ENCODE measurements around the gene CSK. TPM values are rescaled to one million over a fixed set of nuclear protein-coding genes. Genes with fewer than 3 reads are reported as not detected.

The CSK gene
- total RNA-seq, 1 donor from 2014 or later = 58.4 TPM

DNA sequence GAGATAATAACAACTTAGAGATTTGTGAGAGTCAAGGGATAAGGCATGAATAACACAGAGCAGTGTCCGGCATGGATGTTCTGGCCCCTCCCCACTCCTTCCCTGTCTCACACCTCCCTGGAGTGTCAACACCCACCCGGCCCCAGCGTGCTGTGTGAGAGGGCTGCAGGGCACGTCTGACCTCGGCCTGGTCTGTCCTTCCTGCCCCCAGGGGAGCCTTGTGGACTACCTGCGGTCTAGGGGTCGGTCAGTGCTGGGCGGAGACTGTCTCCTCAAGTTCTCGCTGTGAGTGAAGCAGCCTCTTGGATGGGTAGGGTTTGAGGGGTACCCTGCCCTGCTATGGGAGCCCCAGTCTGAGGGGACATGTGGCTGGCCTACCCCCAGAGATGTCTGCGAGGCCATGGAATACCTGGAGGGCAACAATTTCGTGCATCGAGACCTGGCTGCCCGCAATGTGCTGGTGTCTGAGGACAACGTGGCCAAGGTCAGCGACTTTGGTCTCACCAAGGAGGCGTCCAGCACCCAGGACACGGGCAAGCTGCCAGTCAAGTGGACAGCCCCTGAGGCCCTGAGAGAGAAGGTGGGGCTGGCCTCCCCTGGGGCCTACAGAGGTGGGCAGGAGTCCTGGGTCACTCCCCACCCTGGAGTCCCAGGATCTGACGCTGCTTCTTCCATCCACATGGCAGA, 19.6 kb downstream of the CSK start:
- DNase-seq (ENCODE audit: low read depth) = no peak

- DNase-seq (ENCODE audit: low read depth) = no peak
Measured at GRCh38 chr15:74802290-74802689, 20.4 kb downstream of the CSK start.

DNA sequence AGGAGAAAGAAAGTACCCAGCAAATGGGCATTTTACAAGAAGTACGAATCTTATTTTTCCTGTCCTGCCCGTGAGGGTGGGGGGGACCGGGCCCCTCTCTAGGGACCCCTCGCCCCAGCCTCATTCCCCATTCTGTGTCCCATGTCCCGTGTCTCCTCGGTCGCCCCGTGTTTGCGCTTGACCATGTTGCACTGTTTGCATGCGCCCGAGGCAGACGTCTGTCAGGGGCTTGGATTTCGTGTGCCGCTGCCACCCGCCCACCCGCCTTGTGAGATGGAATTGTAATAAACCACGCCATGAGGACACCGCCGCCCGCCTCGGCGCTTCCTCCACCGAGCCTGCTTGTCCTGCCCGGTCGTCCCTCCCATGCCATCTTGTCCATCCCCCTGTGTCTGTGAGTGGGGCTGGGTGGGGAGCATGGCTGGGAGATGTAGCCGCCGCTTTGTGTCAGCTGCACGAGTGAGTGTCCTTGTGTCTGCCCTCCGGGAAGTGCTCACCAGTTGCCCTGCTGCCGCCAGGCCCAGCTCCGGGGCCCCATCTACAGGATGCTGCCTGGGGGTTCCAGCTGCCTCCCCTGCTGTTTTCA, 21.1 kb downstream of the CSK start:
- DNase-seq (ENCODE audit: low read depth) = no peak

DNA sequence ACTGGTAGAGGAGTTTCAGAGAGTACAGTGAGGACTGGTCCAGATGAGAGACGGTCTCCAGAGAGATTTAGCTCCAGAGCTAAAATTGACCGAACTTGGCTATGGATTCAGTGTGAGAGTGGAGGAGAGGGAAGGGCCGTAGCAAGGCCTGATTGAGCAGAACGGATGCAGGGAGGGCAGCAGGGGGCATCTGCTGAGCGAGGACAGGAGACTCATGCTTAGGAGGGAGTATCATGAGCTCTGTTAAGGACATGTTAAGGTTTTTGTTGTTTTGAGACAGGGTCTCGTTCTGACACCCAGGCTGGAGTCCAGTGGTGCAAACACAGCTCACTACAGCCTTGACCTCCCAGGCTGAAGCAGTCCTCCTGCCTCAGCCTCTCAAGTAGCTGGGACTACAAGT, 23.1 kb downstream of the CSK start:
- no peak for DNase-seq (ENCODE audit: low read depth)

DNA sequence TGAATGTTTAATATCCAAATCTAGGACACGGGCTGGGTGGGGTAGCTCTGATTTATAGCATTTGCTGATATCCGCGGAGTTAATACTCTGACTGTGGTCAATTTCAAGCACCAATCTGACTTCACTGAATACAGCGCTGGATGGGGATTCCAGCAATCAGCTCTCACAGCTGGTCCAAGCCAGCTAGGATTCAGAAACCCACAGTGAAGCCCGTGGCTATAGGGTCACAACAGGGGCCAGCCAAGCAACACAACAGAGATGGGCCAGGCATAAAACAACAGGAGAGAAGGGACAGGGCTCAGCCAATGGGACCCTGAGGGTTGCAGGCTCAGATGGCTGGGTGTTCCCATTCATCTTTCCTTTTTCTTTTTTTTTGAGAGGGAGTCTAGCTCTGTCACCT, 25.4 kb downstream of the CSK start:
- no peak for DNase-seq (ENCODE audit: low read depth)

- DNase-seq (ENCODE audit: low read depth) = peak; percentile 31
Measured at GRCh38 chr15:74808078-74808839, 26.4 kb downstream of the CSK start.

DNA sequence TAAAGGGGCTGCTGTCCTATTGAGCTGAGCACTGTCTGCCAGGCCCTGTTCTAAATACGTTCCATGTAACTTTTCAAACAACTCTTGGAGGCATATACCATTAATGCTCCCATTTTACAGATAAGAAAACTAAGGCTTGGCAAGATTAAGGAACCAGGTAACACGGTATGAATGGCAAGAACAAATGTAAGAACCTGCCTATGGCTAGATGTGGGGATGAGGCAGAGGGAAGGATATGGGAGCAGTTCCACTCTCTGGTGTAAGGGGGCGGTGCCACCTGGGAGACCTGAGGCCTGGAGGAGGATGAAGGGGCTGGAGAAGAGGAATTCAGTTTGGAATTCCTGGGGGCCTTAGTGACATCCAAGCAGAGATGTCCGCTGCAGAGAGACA, 27.0 kb downstream of the CSK start:
- DNase-seq (ENCODE audit: low read depth) = no peak

GRCh38 chr15:74809242-74809641, 27.4 kb downstream of the CSK start:
- no peak for DNase-seq (ENCODE audit: low read depth)

- no peak for DNase-seq (ENCODE audit: low read depth)
Measured at GRCh38 chr15:74809956-74810355, 28.1 kb downstream of the CSK start.

- DNase-seq (ENCODE audit: low read depth) = no peak
Measured at GRCh38 chr15:74812533-74812932, 30.7 kb downstream of the CSK start, which contains the start of gene LMAN1L. TSS of gene LMAN1L (plus strand) at chr15:74812835. CDS start at chr15:74812855, 20 bp downstream.

GRCh38 chr15:74815121-74815934, 33.4 kb downstream of the CSK start:
- DNase-seq (ENCODE audit: low read depth) = no peak

- no peak for DNase-seq (ENCODE audit: low read depth)
Measured at GRCh38 chr15:74815961-74816360, 34.1 kb downstream of the CSK start.

- no peak for DNase-seq (ENCODE audit: low read depth)
Measured at GRCh38 chr15:74816624-74817369, 34.9 kb downstream of the CSK start.

DNA sequence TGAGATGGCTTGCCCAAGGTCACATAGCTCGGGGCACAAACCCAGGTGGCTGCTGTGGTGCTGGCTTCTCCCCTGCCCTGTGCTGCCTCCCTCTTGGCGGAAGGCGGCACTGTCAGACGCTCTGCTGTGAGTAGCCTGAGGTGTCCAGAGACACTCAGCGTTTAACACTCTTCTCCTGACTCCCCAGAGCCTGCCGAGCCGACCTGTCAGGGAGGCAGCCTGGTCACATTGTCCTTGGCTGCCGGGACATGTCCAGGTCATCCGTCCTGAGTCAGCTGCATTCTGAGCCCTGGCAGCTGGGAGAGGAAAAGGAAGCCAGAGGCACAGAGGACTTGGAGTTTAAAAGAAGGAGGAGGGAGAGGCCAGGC, 35.5 kb downstream of the CSK start:
- peak; percentile 13 for DNase-seq (ENCODE audit: low read depth)

DNA sequence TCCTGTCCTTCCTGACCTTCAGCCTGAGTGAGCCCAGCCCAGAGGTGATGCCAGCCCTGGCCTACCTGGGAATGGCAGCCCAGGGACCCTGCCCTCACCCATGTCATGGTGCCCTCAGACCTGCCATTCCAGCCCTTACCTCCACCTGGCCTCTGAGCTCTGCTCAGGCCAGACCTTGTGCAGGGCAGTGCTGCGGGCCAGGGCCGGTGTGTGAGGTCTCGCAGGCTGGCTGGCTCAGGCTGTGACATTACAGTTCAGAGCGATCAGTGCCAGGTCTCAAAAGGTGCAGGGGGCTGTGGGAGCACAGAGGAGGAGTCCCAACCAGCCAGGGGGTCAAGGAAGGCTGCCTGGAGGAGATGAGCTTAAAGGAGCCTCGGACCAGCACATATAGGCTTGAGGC, 38.2 kb downstream of the CSK start:
- DNase-seq (ENCODE audit: low read depth) = no peak

DNA sequence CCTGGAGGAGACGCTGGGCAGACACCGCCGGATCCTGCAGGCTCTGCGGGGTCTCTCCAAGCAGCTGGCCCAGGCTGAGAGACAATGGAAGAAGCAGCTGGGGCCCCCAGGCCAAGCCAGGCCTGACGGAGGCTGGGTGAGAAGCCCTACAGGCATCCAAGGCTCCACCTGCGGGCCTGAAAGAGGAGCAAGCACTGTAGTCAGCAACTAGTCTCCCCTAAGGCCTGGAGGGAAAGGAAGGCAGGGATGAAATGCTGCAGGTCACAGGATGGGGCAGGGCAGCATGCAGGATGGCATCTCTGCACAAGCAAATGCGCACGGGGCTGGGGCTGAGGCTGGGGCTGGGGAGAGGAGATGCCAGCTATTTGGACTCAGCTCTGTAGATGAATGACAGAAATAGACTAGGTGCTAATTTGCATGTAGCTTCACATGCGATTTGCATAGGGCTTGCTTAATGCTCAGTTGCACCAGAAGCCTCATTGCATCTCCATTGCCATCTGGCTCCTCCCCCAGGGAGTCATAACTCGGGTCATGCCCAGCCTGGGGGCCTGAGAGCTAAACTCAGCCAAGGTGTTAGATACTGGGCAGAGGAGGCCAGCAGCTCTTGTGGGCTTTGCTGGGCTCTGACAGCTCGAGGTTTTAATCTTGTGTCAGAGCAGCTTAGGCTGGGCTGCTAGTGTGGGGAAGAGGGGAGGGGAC, 39.4 kb downstream of the CSK start:
- DNase-seq (ENCODE audit: low read depth) = peak; percentile 49

DNA sequence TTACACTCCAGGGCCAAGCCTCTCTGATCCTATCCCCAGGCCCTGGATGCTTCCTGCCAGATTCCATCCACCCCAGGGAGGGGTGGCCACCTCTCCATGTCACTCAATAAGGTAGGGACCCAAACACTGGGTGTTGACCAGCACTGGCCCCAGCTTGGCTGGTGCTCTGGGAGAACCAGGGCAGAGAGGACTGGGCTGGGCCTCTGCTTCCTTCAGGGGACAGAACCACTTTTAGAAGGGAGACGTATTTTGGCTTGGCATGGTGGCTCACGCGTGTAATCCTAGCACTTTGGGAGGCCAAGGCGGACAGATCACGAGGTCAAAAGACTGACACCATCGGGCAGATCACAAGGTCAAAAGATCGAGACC, 39.9 kb downstream of the CSK start:
- DNase-seq (ENCODE audit: low read depth) = no peak

DNA sequence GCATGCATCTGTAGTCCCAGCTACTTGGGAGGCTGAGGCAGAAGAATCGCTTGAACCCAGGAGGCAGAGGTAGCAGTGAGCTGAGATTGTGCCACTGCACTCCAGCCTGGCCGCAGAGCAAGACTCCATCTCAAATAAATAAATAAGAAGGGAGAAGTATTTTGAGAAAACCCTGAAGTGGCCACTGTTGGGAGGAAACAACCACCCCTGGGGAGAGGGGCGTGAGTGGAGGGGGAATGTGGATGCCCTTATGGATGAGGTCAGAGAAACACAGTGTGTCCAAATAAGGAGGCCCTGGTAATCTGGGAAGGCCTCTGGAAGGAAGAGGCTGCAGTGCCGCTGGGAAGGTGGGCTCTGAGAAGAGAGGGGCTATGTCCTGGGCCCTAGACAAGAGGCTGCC, 40.4 kb downstream of the CSK start:
- DNase-seq (ENCODE audit: low read depth) = no peak

DNA sequence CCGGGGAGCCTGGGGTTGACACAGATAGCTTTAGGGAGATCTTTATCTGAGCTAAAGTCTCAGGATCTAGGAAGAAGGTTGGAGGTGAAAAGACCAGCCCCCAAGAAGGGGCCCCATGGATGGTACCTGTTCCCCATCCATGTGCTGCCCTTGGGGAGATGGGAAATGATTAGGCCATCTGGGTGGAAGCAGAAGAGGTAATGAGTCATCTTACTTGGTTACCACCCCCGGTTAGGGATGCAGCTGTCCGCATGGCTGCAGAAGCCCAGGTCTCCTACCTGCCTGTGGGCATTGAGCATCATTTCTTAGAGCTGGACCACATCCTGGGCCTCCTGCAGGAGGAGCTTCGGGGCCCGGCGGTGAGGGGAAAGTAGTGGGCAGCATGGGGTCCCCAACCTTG, 41.4 kb downstream of the CSK start:
- no peak for DNase-seq (ENCODE audit: low read depth)

GRCh38 chr15:74824976-74825375, 43.1 kb downstream of the CSK start:
- no peak for DNase-seq (ENCODE audit: low read depth)

- DNase-seq (ENCODE audit: low read depth) = no peak
Measured at GRCh38 chr15:74825866-74826265, 44.0 kb downstream of the CSK start.
